GM12892 (cell line): ENCODE measurements around the gene VWA5A.
"Not testable (repeated sequence)": the region's sequence is repeated elsewhere in the genome, so short reads cannot be mapped to it uniquely, and the experiment has no call there.

Source experiments
- DNase-seq: peaks from one replicate; pipeline ENCODE4 v3.0.0; 2011; ENCODE audit not compliant: insufficient read length
- FAIRE-seq: peaks from 2 replicates; lab custom pipeline; 2011; peaks lifted over from hg19 to GRCh38; lab: Jason Lieb, UNC
- POLR2A ChIP-seq: IDR thresholded peaks from 2 replicates; pipeline ENCODE4 v1.6.1; 2011; ENCODE audit warnings: low read depth, low read length, control low read depth
- POLR2AphosphoS5 ChIP-seq: IDR thresholded peaks from 2 replicates; pipeline ENCODE4 v1.6.1; 2011; ENCODE audit warnings: low read depth, low read length, control low read depth
- TAF1 ChIP-seq: IDR thresholded peaks from 2 replicates; pipeline ENCODE4 v1.6.1; 2011; ENCODE audit warnings: low read depth, mild to moderate bottlenecking, control low read depth, low read length, borderline replicate concordance

VWA5A gene

DNA sequence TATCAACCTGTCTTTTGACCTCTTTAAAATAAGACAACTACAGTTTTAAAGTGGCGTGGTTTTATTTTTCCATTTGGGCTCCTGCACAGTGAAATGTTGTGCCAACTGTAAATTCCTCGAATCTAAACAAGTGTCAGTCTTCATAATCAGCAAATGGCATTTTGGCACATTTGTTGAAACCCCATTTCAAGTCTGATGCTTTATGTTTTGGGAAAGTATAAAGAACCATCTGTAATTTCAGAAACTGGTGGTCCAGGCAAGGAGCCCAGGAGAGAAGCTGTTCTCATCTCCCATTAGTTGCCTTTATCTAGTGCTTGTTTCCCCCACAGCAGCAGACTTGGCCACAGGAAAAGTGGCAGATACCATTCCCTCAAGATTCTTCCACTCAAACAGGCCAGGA lies 32.7 kb downstream of the VWA5A start:
- FAIRE-seq (no peak), DNase-seq (no peak)
- no peak for TF ChIP-seq POLR2AphosphoS5
- TF ChIP-seq TAF1, result no peak
- TF ChIP-seq POLR2A, result no peak

DNA sequence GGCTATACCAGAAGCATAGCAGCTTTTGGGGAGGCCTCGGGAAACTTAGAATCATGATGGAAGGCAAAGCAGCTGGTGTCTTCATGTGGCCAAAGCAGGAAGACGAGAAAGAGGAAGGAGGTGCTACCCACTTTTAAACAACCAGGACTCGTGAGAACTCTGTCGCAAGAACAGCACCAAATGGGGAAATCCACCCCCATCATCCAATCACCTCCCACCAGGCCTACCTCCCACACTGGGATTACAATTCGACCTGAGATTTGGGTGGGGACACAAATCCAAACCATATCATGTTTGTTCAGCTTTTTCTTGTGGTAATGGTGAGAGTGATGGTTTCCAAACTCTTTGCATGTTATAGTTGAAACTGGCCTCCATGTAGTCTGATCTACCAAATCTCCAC lies 35.4 kb downstream of the VWA5A start:
- DNase-seq (no peak), FAIRE-seq (peak; percentile 82)
- no peak for TF ChIP-seq POLR2AphosphoS5
- no peak for TF ChIP-seq TAF1
- no peak for TF ChIP-seq POLR2A

DNA sequence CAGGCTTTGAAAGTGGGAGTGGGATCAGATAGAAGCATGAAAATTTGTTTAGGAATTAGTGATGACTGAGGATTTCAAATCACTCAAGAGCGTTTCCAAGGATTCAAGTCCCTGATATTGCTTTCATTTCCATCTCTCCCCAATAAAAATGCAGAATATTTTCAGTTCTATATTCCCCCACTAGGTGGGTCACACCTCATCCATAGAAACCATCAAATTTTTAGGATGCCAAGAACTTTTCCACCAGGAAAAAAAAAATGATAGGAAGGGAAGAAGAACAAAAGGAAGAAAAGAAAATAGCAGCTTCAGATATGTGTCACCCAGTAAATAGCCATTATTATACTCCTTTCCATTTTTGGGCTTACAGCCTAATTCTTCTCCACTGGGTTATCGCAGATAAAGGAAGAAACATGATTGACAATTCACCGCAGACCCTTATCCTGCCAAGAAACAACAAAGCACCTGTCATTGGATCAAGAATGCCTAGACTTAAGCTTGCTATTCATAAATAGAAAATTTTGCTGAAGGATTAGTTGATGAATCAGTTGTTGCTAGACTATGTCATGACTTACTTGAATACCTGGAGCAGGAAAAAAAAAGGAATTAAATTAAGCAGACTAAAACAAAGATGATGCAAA lies 37.6 kb downstream of the VWA5A start:
- no peak for DNase-seq
- no peak for TF ChIP-seq POLR2AphosphoS5
- no peak for TF ChIP-seq POLR2A
- TF ChIP-seq TAF1, result no peak
- FAIRE-seq, result no peak

DNA sequence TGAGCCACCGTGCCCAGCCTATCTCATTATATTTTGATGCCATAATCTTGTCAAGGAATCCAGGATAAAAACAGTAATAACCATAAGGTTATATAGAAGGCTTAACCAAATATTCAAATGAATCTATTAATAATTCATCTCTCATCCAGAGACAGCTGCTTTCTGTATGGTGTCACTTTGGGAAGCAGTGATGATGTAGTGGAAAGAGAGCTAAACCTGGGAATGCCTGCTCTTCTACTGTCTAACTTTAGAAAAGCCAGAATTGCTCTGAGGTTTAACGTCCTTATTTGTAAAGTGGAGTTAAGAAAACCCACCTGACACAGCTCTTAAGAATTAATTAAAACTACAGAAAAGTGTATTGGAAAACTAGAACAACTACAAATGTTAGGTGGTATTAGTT lies 38.6 kb downstream of the VWA5A start:
- TF ChIP-seq POLR2A, result no peak
- no peak for TF ChIP-seq TAF1
- no peak for TF ChIP-seq POLR2AphosphoS5
- FAIRE-seq (no peak), DNase-seq (no peak)

DNA sequence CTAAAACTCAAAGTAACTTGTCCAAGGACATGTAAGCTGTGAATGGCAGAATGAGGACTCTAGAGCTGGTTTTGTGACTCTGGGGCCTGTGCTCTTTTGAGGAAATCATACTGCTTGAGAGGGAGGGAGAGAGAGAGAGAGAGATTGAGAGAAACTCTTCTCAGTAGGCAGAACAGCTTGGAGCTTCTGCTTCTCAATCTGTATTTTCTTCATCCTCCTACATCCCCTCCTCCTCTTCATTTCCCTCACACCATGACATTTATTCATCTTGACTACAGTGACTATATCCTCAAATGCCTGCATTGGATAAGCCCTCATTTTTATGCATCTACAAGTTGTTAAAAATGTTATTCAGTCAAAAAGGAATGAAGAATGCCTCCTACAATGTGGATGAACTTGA lies 44.2 kb downstream of the VWA5A start:
- no peak for FAIRE-seq
- DNase-seq, result no peak
- TF ChIP-seq POLR2A (no peak), POLR2AphosphoS5 (no peak), TAF1 (no peak)

DNA sequence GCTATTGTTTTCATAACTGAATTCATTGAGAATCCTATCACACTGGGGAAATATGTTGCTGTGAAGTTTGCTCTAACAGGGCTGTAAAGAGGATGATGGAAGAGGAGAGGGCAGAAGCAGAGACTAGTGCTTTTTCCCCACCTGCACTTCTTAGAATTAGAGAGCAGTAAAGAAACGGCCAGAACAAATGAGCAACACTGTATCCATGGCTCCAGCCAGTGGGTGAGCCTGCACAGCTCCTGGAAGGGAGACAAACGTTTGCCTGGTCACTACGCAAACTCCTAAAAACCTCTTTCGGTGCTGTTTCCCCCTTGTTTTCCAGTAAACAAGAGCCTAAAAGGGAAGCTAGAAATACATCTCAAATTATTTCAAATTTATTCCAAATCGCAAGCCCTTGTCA lies 45.7 kb downstream of the VWA5A start:
- TF ChIP-seq POLR2AphosphoS5 (no peak), TAF1 (no peak), POLR2A (no peak)
- DNase-seq, result no peak
- no peak for FAIRE-seq

DNA sequence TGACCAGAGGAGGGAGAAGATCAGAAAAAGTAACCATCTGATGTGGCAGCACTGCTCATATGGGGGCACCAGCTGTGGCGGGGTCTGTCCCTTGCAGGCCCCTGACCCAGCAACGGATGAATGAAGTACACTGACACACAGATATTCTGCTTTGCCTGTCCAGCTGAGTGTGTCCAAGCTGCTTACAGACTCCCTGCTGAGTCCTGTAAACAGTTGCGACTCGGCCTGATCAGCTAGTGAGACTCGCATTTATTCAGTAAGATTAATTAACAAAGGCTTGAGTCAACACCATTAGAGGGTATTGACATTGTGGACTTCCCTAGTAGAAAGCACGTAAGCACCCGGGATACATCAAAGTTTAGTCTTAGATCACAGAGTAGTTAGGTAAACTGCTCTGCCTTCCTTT lies 52.6 kb downstream of the VWA5A start:
- DNase-seq (no peak), FAIRE-seq (no peak)
- TF ChIP-seq TAF1, result no peak
- TF ChIP-seq POLR2A, result no peak
- no peak for TF ChIP-seq POLR2AphosphoS5

DNA sequence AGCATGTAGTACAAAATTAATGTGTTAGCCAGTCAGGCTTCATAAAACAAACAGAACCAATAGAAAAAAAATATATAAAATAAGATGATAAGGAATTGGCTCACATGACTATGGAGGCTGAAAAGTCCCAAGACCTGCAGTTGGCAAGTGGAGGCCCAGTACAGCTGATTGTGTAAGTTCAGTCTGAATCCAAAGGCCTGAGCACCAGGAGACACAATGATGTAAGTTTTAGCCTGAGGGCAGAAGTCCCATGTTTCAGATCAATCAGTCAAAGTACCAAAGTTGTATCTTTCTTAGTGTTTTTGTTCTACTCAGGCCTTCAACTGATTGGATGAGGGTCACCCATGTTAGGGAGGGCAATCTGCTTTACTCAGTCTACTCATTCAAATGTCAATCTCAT lies 53.5 kb downstream of the VWA5A start:
- TF ChIP-seq POLR2A, result no peak
- TF ChIP-seq TAF1, result no peak
- TF ChIP-seq POLR2AphosphoS5, result no peak
- DNase-seq (no peak), FAIRE-seq (peak; percentile 38)

DNA sequence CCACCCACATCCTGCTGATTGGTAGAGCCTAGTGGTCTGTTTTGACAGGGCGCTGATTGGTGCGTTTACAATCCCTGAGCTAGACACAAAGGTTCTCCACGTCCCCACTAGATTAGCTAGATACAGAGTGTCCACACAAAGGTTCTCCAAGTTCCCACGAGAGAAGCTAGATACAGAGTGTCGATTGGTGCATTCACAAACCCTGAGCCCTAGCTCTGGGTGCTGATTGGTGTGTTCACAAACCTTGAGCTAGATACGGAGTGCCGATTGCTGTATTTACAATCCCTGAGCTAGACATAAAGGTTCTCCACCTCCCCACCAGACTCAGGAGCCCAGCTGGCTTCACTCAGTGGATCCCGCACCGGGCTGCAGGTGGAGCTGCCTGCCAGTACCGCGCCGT lies 55.1 kb downstream of the VWA5A start:
- FAIRE-seq, DNase-seq: not testable (repeated sequence)

DNA sequence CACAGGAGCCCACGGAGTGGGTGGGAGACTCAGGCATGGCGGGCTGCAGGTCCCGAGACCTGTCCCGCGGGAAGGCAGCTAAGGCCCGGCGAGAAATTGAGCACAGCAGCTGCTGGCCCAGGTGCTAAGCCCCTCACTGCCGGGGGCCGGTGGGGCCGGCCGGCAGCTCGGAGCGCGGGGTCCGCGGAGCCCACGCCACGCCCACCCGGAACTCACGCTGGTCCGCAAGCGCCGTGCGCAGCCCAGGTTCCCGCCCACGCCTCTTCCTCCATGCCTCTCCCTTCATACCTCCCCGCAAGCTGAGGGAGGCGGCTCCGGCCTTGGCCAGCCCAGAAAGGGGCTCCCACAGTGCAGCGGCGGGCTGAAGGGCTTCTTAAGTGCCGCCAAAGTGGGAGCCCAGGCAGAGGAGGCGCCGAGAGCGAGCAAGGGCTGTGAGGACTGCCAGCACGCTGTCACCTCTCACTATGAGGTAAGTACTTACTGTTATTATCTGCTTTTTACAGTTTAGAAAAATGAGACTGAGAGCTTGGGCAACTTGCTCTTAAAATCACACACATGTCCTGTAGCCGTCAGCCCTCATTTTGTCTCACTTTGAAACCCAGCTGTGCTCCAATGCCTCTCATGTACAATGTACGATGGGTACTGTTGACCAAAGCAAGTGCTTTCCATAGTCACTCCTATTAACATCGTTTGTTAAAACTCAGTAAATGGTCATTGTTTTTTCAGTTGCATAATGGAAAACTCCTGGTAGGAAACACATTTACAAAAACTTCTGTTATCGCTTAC lies 55.7 kb downstream of the VWA5A start:
- FAIRE-seq (no peak), DNase-seq (no peak)
- TF ChIP-seq TAF1 (no peak), POLR2AphosphoS5 (no peak), POLR2A (no peak)

DNA sequence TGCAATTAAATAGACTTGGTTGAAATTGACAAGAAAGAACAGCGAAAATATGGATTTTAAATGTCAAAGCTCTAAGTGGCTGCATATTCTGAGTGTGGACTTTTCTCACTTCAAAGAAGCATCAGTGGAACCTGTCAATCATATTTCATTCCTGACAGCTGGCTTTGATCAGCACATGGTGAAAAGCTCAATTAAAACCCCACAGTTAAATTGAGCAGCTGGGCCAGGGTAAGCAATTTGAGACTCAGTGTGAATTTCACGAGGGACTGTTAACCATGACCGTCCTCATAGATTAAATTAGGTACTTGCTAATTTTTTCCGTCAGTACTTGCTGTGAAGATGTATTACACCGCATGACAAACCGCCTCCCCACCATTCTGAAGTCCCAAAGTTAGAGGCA lies 56.9 kb downstream of the VWA5A start:
- FAIRE-seq, result no peak
- DNase-seq, result no peak
- TF ChIP-seq TAF1, result no peak
- no peak for TF ChIP-seq POLR2A
- no peak for TF ChIP-seq POLR2AphosphoS5

DNA sequence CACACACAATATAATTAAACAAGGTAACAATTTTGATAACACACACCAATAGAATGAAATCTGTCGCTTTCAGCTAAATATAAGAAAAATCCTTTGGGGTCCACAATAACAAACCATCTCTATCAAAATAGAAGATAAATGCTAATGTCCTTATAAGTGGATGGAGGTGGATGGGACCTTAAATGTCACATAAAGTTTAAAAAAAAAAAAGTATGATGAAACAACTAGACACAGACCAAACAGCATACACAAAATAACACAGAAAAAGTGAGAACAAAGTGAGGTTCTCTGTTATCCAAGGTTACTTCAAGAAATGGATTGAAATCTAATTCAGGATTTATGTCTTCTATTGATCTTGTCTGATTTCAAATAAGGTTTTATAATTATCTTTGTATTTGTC lies 57.3 kb downstream of the VWA5A start:
- TF ChIP-seq POLR2A, result no peak
- no peak for TF ChIP-seq TAF1
- no peak for TF ChIP-seq POLR2AphosphoS5
- no peak for DNase-seq
- FAIRE-seq, result no peak
